HepG2 (cell line): Measurements from ENCODE around the gene LRRC73. TPM values are rescaled to one million over a fixed set of nuclear protein-coding genes. Genes with fewer than 3 reads are reported as not detected.

Source experiments
- ATAC-seq: fragments of 200-7000 bp; cut with Tn5 transposase; 3 replicates; pipeline ENCODE4 v1.9.1; 2020; ENCODE audit warnings: mild to moderate bottlenecking, moderate library complexity
- BruUV-seq: library from RNA; stranded (reverse); fragments of 400-500 nt; replicated peaks from 2 replicates; lab custom pipeline; 2021; lab: Mats Ljungman, UMichigan
- CTCF ChIA-PET: fragments of 300-600 bp; formaldehyde crosslinking; extraction: SDS; loops from one replicate; lab custom pipeline; 2021; ENCODE audit warnings: low total read pairs, inconsistent platforms, low intra/inter-chr PET ratio; lab: Yijun Ruan, JAX
- POLR2A ChIA-PET: fragments of 350-600 bp; sonication (Branson Sonifier 250); formaldehyde crosslinking; loops from one replicate; lab custom pipeline; 2020; ENCODE audit warnings: antibody characterized with exemption, inconsistent platforms; lab: Yijun Ruan, JAX
- DNase-seq: peaks from one replicate; pipeline ENCODE4 v3.0.0-alpha.2; 2015; ENCODE audit warnings: low spot score
- FAIRE-seq: peaks from 3 replicates; lab custom pipeline; 2011; peaks lifted over from hg19 to GRCh38; lab: Jason Lieb, UNC
- H2AFZ ChIP-seq: one replicate; pipeline ENCODE4 v1.6.1; 2011; ENCODE audit warnings: low read length, inconsistent platforms
- H3K27ac ChIP-seq: fragments of 300-600 bp; 3 replicates; pipeline ENCODE4 v1.8.0; 2011; ENCODE audit warnings: mixed run types, mild to moderate bottlenecking, mixed read lengths, low read length, inconsistent platforms; ENCODE audit not compliant: insufficient read depth; ENCODE audit errors: extremely low read length
- H3K27me3 ChIP-seq, 2 experiments: fragments of 200-600 bp in 1 of 2; 2 replicates in 1 of 2; 3 replicates in 1 of 2; pipeline versions ENCODE4 v1.6.0 to v1.8.0; 2011; ENCODE audit warnings: low read length in 2 of 2, mild to moderate bottlenecking in 2 of 2, moderate library complexity in 2 of 2, inconsistent platforms in 1 of 2; ENCODE audit not compliant: insufficient read depth in 2 of 2, control insufficient read depth in 1 of 2
- H3K36me3 ChIP-seq, 2 experiments: fragments of 200-600 bp in 1 of 2; replicated peaks in 1 of 2; 2 replicates in 1 of 2; 3 replicates in 1 of 2; pipeline versions ENCODE4 v1.5.1 to v1.8.0; 2011; ENCODE audit warnings: low read length in 2 of 2, inconsistent platforms in 1 of 2; ENCODE audit not compliant: insufficient read depth in 2 of 2, control insufficient read depth in 1 of 2
- H3K4me1 ChIP-seq: 2 replicates; pipeline ENCODE4 v1.5.1; 2012; ENCODE audit warnings: low read length, inconsistent platforms; ENCODE audit not compliant: insufficient read depth
- H3K4me2 ChIP-seq: 2 replicates; pipeline ENCODE4 v1.6.0; 2011; ENCODE audit warnings: low read depth, low read length, inconsistent platforms
- H3K4me3 ChIP-seq, 3 experiments: fragments of 200-600 bp in 1 of 3; sonication (generic), shearing (Covaris generic) in 1 of 3; replicated peaks in 1 of 3; 2 replicates each; pipeline ENCODE4 v1.5.1; 2011 to 2016; ENCODE audit warnings: low read length in 3 of 3, inconsistent platforms in 2 of 3, low read depth in 2 of 3, mild to moderate bottlenecking in 2 of 3, control low read depth in 1 of 3, mixed read lengths in 1 of 3; ENCODE audit not compliant: insufficient read depth in 1 of 3
- H3K79me2 ChIP-seq: one replicate; pipeline ENCODE4 v1.6.1; 2011; ENCODE audit warnings: low read length, inconsistent platforms; ENCODE audit not compliant: insufficient read depth
- H3K9ac ChIP-seq: 2 replicates; pipeline ENCODE4 v1.6.0; 2011; ENCODE audit warnings: mild to moderate bottlenecking, low read depth, low read length, inconsistent platforms; ENCODE audit not compliant: insufficient read depth
- H3K9me3 ChIP-seq: 2 replicates; pipeline ENCODE4 v1.5.1; 2012; ENCODE audit warnings: mild to moderate bottlenecking, low read length
- H4K20me1 ChIP-seq: 2 replicates; pipeline ENCODE4 v1.6.0; 2011; ENCODE audit warnings: inconsistent platforms, mild to moderate bottlenecking, low read length, moderate library complexity; ENCODE audit not compliant: insufficient read depth
- ARNT ChIP-seq: fragments of 450-650 bp; IDR thresholded peaks from 2 replicates; pipeline ENCODE4 v1.6.1; 2017
- EP300 ChIP-seq, 3 experiments: sonication (generic) in 1 of 3; formaldehyde crosslinking in 1 of 3; IDR thresholded peaks; 2 replicates each; pipeline versions ENCODE4 v1.5.1 to v1.6.1; 2011 to 2020; ENCODE audit warnings: low read depth in 2 of 3, low read length in 2 of 3, borderline replicate concordance in 1 of 3, improper control_type of control experiment in 1 of 3, mild to moderate bottlenecking in 1 of 3, missing genetic modification reagents in 1 of 3, moderate library complexity in 1 of 3
- HDAC1 ChIP-seq: sonication (generic); formaldehyde crosslinking; IDR thresholded peaks from 2 replicates; pipeline ENCODE4 v1.5.1; 2020; ENCODE audit warnings: mild to moderate bottlenecking, missing genetic modification reagents
- HOXD1 ChIP-seq: sonication (generic); formaldehyde crosslinking; IDR thresholded peaks from 2 replicates; pipeline ENCODE4 v1.5.0; 2020; ENCODE audit warnings: missing genetic modification reagents
- KDM3A ChIP-seq: IDR thresholded peaks from 2 replicates; pipeline ENCODE4 v1.6.1; 2018; ENCODE audit warnings: low read depth, missing compliant biosample characterization
- KDM6A ChIP-seq: IDR thresholded peaks from 2 replicates; pipeline ENCODE4 v1.6.1; 2016; ENCODE audit warnings: low read depth
- PHF20 ChIP-seq: sonication (generic); formaldehyde crosslinking; IDR thresholded peaks from 2 replicates; pipeline ENCODE4 v1.5.0; 2020; ENCODE audit warnings: mild to moderate bottlenecking, missing genetic modification reagents
- RNF2 ChIP-seq: fragments of 450-650 bp; conservative IDR thresholded peaks from 2 replicates; pipeline ENCODE4 v1.6.1; 2016; ENCODE audit warnings: low read depth
- WIZ ChIP-seq: sonication (generic); formaldehyde crosslinking; IDR thresholded peaks from 2 replicates; pipeline ENCODE4 v1.5.1; 2020; ENCODE audit warnings: mild to moderate bottlenecking, missing genetic modification reagents
- YEATS4 ChIP-seq: sonication (generic); formaldehyde crosslinking; IDR thresholded peaks from 2 replicates; pipeline ENCODE4 v1.4.0; 2020; ENCODE audit warnings: missing genetic modification reagents, borderline replicate concordance
- ZFP37 ChIP-seq: sonication (generic); formaldehyde crosslinking; IDR thresholded peaks from 2 replicates; pipeline ENCODE4 v1.4.0; 2020; ENCODE audit warnings: missing genetic modification reagents, borderline replicate concordance
- ZNF557 ChIP-seq: sonication (generic); formaldehyde crosslinking; IDR thresholded peaks from 2 replicates; pipeline ENCODE4 v1.4.0; 2020; ENCODE audit warnings: missing genetic modification reagents
- ZNF672 ChIP-seq: sonication (generic); formaldehyde crosslinking; IDR thresholded peaks from 2 replicates; pipeline ENCODE4 v1.8.1; 2022; ENCODE audit warnings: missing genetic modification reagents
- ZNF709 ChIP-seq: sonication (generic); formaldehyde crosslinking; IDR thresholded peaks from 2 replicates; pipeline ENCODE4 v1.5.0; 2020; ENCODE audit warnings: mild to moderate bottlenecking, missing genetic modification reagents
- ZNF746 ChIP-seq: sonication (generic); formaldehyde crosslinking; IDR thresholded peaks from 2 replicates; pipeline ENCODE4 v1.8.0; 2022; ENCODE audit warnings: mild to moderate bottlenecking, missing genetic modification reagents
- ZNF766 ChIP-seq: sonication (generic); formaldehyde crosslinking; IDR thresholded peaks from 2 replicates; pipeline ENCODE4 v1.5.0; 2020; ENCODE audit warnings: missing genetic modification reagents, borderline replicate concordance
- WGBS: methylation state at CpG from one replicate; pipeline ENCODE4 v1.1.6; 2017; ENCODE audit warnings: low lambda C conversion rate; 5-methylcytosine and 5-hydroxymethylcytosine counted together
- in situ Hi-C: cut with HindIII; loops from 2 replicates; pipeline ENCODE4 v1.10.0; 2017; ENCODE audit warnings: low pct_unique_long_range_greater_than_20kb; ENCODE audit not compliant: extremely low pct_ligation_motif_present
- intact Hi-C: fragments of 100-400 bp; cut with micrococcal nuclease; formaldehyde crosslinking; loops from one replicate; pipeline ENCODE4 v1.10.0; 2022; ENCODE audit not compliant: unreplicated experiment
- polyA plus RNA-seq, 8 experiments: library from polyadenylated mRNA; depleted of rRNA in 3 of 8; stranded (reverse) in 7 of 8; unstranded in 1 of 8; fragments of >200 nt; fragmentation: Illumina TruSeq in 4 of 8; extraction: Trizol in 4 of 8; gene quantifications; 2 replicates each; pipeline versions ENCODE4 v1.2.1 to v1.2.3, GENCODE V29; 2011 to 2016; ENCODE audit warnings: low read depth in 4 of 8, missing spikeins in 1 of 8, mixed read lengths in 1 of 8; ENCODE audit not compliant: insufficient read depth in 1 of 8
- total RNA-seq, 5 experiments: library from RNA; depleted of rRNA; stranded (reverse); fragments of >200 nt; fragmentation: Illumina TruSeq; extraction: Trizol; gene quantifications; 2 replicates each; pipeline ENCODE4 v1.2.3, GENCODE V29; 2016; ENCODE audit warnings: low read depth in 1 of 5
- TF ChIP-seq, protein P1 (sequence below): IDR thresholded peaks from 2 replicates; pipeline ENCODE4 v1.6.1; 2012; ENCODE audit warnings: low read depth, low read length, improper control_type of control experiment
- TF ChIP-seq, protein P2 (sequence below): sonication (generic); formaldehyde crosslinking; IDR thresholded peaks from 2 replicates; pipeline ENCODE4 v1.5.0; 2020; ENCODE audit warnings: missing genetic modification reagents
- TF ChIP-seq, protein P3 (sequence below): IDR thresholded peaks from 2 replicates; pipeline ENCODE4 v1.6.1; 2016; ENCODE audit warnings: control low read depth

LRRC73 gene
- total and polyA plus RNA-seq, 2 of the 13 experiments (the other 11 are each of a cell fraction or from before 2014, with no cell fraction given): 0.11 to 0.12 TPM

- FAIRE-seq (no peak), ATAC-seq (peak; percentile 49), DNase-seq (peak; percentile 53)
- no peak overlapping the region; a peak in 2 of 6 replicates for H3K4me3 ChIP-seq
- H3K4me1 ChIP-seq: no peaks in the 10 kb centered on the region
- peaks cover 0 to 4% of the 10 kb centered on the region in 2 experiments; a peak in 2 of 5 replicates for H3K36me3 ChIP-seq
- 22% methylated on average over 4 of the region's 4 CpGs for WGBS
- H3K9me3 ChIP-seq: no peaks in the 10 kb centered on the region
- no peaks in the 10 kb centered on the region for H4K20me1 ChIP-seq
- H3K79me2 ChIP-seq: peaks cover 49% of the 10 kb centered on the region
- H2AFZ ChIP-seq: no peak overlapping the region
- no peaks in the 10 kb centered on the region for H3K27me3 ChIP-seq
- in situ Hi-C loops: no loop called here
- no peak overlapping the region for H3K27ac ChIP-seq
- ChIA-PET POLR2A (interaction anchor here (0.5 to 6.4 kb wide), 5 partner anchors 9 to 639 kb away, joined by 3 to 141 read pairs (median 16); partner anchors contain the start of genes DLK2, TJAP1 and TMEM63B), CTCF (no interaction called here)
- H3K4me2 ChIP-seq: no peak overlapping the region
- BruUV-seq: no TSS peak
- intact Hi-C loops: no loop called here
- no peak overlapping the region; the same call in none of the 2 replicates for H3K9ac ChIP-seq
- TF ChIP-seq HDAC1 (peak; percentile 60; the same call in 1 of the 2 replicates), WIZ (CRISPR knock-in tag) (0 out of 2 replicates have a peak, but pooled peaks have one; percentile 79), ZNF766 (CRISPR knock-in tag) (peak; percentile 19; the same call in 1 of the 2 replicates), ZNF709 (0 out of 2 replicates have a peak, but pooled peaks have one; percentile 48), PHF20 (CRISPR knock-in tag) (no peak; the same call in 1 of the 2 replicates), RNF2 (no peak), KDM3A (CRISPR knock-in tag) (no peak), YEATS4 (CRISPR knock-in tag) (0 out of 2 replicates have a peak, but pooled peaks have one; percentile 53), ZNF746 (CRISPR knock-in tag) (no peak), KDM6A (CRISPR knock-in tag) (peak; percentile 56; the same call in 1 of the 2 replicates), HOXD1 (CRISPR knock-in tag) (peak; percentile 77; the same call in 1 of the 2 replicates), ZNF672 (CRISPR knock-in tag) (no peak), ZNF557 (CRISPR knock-in tag) (0 out of 2 replicates have a peak, but pooled peaks have one; percentile 34), ARNT (no peak), ZFP37 (0 out of 2 replicates have a peak, but pooled peaks have one; percentile 34), EP300 (IDR thresholded peaks at IDR 0.05; ENCODE audit: low read depth in 2 of 2, low read length in 2 of 2) (peak in 1 of 2 experiments; percentile 52; a peak in 1 of 4 replicates), EP300 (CRISPR knock-in tag; IDR thresholded peaks at IDR 0.05; ENCODE audit: borderline replicate concordance) (no peak)
- TF ChIP-seq, protein P1, sequence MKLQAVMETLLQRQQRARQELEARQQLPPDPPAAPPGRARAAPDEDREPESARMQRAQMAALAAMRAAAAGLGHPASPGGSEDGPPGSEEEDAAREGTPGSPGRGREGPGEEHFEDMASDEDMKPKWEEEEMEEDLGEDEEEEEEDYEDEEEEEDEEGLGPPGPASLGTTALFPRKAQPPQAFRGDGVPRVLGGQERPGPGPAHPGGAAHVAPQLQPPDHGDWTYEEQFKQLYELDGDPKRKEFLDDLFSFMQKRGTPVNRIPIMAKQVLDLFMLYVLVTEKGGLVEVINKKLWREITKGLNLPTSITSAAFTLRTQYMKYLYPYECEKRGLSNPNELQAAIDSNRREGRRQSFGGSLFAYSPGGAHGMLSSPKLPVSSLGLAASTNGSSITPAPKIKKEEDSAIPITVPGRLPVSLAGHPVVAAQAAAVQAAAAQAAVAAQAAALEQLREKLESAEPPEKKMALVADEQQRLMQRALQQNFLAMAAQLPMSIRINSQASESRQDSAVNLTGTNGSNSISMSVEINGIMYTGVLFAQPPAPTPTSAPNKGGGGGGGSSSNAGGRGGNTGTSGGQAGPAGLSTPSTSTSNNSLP: no peak
- TF ChIP-seq, protein P2, sequence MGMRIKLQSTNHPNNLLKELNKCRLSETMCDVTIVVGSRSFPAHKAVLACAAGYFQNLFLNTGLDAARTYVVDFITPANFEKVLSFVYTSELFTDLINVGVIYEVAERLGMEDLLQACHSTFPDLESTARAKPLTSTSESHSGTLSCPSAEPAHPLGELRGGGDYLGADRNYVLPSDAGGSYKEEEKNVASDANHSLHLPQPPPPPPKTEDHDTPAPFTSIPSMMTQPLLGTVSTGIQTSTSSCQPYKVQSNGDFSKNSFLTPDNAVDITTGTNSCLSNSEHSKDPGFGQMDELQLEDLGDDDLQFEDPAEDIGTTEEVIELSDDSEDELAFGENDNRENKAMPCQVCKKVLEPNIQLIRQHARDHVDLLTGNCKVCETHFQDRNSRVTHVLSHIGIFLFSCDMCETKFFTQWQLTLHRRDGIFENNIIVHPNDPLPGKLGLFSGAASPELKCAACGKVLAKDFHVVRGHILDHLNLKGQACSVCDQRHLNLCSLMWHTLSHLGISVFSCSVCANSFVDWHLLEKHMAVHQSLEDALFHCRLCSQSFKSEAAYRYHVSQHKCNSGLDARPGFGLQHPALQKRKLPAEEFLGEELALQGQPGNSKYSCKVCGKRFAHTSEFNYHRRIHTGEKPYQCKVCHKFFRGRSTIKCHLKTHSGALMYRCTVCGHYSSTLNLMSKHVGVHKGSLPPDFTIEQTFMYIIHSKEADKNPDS: no peak
- TF ChIP-seq, protein P3, sequence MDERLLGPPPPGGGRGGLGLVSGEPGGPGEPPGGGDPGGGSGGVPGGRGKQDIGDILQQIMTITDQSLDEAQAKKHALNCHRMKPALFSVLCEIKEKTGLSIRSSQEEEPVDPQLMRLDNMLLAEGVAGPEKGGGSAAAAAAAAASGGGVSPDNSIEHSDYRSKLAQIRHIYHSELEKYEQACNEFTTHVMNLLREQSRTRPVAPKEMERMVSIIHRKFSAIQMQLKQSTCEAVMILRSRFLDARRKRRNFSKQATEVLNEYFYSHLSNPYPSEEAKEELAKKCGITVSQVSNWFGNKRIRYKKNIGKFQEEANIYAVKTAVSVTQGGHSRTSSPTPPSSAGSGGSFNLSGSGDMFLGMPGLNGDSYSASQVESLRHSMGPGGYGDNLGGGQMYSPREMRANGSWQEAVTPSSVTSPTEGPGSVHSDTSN (CRISPR knock-in tag): 0 out of 2 replicates have a peak, but pooled peaks have one; percentile 24
These were observed 21.4 kb downstream of the LRRC73 start for GRCh38 chr6:43488667-43489276.
